ENCODE measurements around the gene EEF1E1.

Gene EEF1E1

GRCh38 chr6:8087870-8088754 is 14.2 kb downstream of the EEF1E1 start:
- DNase-seq: no peak

- DNase-seq: no peak
Measured at GRCh38 chr6:8086755-8087306, 15.5 kb downstream of the EEF1E1 start.

- no peak for DNase-seq
Measured at GRCh38 chr6:8085053-8085511, 17.3 kb downstream of the EEF1E1 start.

GRCh38 chr6:8084586-8084985 is 17.8 kb downstream of the EEF1E1 start:
- no peak for DNase-seq

- no peak for DNase-seq
Measured at GRCh38 chr6:8082954-8083858, 19.1 kb downstream of the EEF1E1 start.

GRCh38 chr6:8082572-8082953 is 19.8 kb downstream of the EEF1E1 start:
- no peak for DNase-seq

GRCh38 chr6:8080362-8081151 is 21.8 kb downstream of the EEF1E1 start:
- DNase-seq: no peak

- DNase-seq: no peak
Measured at GRCh38 chr6:8079126-8079525, 23.2 kb downstream of the EEF1E1 start.

GRCh38 chr6:8077991-8078390 is 24.4 kb downstream of the EEF1E1 start:
- DNase-seq: no peak

- no peak for DNase-seq
Measured at GRCh38 chr6:8075704-8076103, 26.6 kb downstream of the EEF1E1 start.

GRCh38 chr6:8075185-8075584 is 27.2 kb downstream of the EEF1E1 start:
- no peak for DNase-seq

GRCh38 chr6:8074213-8074612 is 28.1 kb downstream of the EEF1E1 start:
- DNase-seq: no peak

- DNase-seq: no peak
Measured at GRCh38 chr6:8073758-8074157, 28.6 kb downstream of the EEF1E1 start.

- no peak for DNase-seq
Measured at GRCh38 chr6:8070718-8071117, 31.6 kb downstream of the EEF1E1 start.

GRCh38 chr6:8069631-8070284 is 32.6 kb downstream of the EEF1E1 start:
- no peak for DNase-seq

- DNase-seq: no peak
Measured at GRCh38 chr6:8069151-8069550, 33.2 kb downstream of the EEF1E1 start.

- DNase-seq: no peak
Measured at GRCh38 chr6:8066108-8066507, 36.2 kb downstream of the EEF1E1 start.

- no peak for DNase-seq
Measured at GRCh38 chr6:8065519-8065911, 36.8 kb downstream of the EEF1E1 start.

- DNase-seq: no peak
Measured at GRCh38 chr6:8064638-8065518, 37.5 kb downstream of the EEF1E1 start.

- DNase-seq: peak; percentile 96
Measured at GRCh38 chr6:8063761-8064637, 38.3 kb downstream of the EEF1E1 start, which contains the start of gene BLOC1S5. BLOC1S5 (minus strand) TSS chr6:8064389; CDS start chr6:8064376, 13 bp downstream.

Measured in CD4-positive, alpha-beta T cell treated with Interleukin-12 subunit alpha and Interleukin-12 subunit beta, for 1 hour (primary cell).